HG03280 (cell line): Measurements from ENCODE around the gene KLHL2.

Experiments used
- ATAC-seq: cut with Tn5 transposase; IDR thresholded peaks from one replicate; pipeline ENCODE4 v1.9.1; 2021; ENCODE audit warnings: mild to moderate bottlenecking, moderate library complexity; ENCODE audit not compliant: unreplicated experiment

Gene KLHL2

DNA sequence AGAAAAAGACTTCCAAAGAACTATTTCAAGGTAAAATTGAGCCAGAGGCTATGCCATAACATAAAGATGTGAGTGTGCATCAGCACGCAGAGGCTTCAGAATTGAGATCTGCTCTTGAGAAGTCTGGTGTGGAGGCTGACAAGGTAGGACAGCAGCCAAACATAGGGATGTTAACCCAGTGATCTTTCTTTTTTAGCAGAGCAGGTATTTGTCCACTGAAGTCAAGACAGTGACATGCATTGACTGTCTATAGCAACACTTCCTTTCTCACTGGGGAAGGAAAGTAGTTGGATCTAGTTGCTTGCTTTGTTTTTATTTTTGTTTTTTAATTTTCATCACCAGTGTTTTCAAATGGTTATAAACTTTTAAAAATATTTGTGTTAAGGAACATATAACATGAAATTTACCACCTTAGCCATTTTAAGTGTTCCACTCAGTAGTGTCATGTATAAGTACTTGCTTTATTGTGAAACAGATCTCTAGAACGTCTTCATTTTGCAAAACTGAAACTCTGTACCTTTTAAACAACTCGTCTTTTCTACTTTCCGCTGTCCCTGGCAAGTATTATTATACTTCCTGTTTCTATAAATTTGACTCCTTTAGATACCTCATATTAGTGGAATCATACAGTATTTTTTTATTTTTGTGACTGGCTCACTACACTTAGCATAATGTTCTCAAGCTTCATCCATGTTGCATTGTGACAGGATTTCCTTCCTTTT lies 79.4 kb downstream of the KLHL2 start:
- peak; percentile 91 for ATAC-seq

DNA sequence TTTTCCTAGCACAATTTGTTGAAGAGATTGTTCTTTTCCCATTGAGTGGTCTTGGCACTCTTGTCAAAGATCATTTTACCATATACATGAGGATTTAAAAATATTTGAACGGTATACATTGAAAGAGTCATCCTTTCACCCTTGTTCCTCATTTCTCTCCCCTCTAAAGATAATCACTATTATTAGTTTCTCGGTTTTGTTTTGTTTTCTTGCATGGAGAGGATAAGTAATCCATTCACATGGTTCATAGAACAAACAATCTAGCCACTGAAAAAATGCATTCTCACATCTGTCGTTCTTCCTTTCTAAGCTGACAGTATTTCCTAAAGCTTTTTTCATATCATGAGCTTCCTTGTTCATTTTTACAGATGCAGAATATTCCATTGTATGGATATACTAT lies 80.9 kb downstream of the KLHL2 start:
- ATAC-seq, result peak; percentile 46

DNA sequence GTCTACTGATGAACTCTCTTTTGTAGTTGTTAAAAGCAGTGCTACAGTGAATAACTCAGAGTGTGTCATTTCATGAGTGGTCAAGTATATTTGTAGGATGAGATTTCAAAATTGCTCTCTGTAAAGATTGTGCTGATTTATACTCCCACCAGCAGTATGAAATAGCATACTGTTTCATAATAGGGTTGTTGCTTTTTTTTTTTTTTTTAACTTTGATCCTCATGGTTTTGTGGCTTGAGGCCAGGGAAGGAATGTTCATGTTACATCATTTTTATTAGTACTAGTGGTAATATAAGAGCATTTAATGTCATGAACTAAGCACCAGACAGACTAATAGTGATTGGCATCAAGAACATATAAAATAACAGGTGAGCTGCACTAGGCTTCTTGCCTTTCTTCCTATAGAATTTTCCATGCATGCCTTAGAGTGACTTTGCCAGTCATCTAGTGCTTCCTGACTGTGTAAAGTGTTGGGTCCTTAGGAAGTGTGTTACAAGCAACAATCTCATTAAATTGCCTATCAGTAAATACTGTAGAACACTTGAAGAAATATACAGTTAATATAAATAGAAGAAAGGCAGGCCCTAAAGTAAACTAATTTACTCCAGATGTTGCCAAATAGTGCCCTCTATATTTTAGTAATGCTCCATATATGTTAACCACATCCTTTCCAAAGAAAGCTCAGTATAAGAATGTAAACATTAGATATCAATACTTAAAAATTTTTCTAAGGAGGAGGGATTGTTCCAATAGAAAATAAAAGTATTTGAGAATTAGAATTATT lies 81.5 kb downstream of the KLHL2 start:
- no peak for ATAC-seq

DNA sequence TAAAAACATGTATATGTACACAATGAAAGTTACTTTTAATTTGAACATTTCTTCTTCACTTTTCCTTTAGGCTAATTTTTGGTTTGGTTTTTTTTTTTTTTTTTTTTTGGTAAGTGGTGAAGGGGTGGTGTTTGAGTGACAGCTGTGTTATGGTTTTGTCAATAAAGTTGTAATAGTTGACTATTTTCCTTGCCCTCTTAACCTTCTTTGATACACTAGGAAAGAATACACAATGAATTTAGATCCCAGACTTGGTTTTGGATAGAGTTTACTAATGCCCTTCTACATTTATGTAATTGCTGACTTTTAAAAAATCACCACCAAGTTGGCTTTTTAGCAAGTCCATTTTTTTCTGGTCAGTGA lies 82.0 kb downstream of the KLHL2 start:
- no peak for ATAC-seq

DNA sequence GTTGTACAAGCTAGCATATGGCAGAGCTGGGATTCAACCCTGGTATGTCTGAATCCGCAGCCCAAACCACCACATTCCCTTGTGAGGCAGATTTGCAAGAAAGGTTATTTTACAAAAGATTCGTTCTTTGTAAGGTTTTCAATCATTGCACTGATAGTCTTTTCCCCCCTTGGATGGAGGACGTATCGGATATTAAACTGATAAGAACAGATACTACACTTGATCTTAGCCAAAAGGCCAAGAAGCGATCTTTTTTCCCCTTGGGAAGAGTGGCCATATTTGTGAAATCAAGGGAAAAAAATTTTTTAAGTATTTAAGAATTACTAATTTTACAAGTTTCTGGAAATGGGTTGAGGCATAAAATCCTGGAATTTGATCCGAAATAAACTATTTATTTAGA lies 85.7 kb downstream of the KLHL2 start:
- ATAC-seq, result no peak

DNA sequence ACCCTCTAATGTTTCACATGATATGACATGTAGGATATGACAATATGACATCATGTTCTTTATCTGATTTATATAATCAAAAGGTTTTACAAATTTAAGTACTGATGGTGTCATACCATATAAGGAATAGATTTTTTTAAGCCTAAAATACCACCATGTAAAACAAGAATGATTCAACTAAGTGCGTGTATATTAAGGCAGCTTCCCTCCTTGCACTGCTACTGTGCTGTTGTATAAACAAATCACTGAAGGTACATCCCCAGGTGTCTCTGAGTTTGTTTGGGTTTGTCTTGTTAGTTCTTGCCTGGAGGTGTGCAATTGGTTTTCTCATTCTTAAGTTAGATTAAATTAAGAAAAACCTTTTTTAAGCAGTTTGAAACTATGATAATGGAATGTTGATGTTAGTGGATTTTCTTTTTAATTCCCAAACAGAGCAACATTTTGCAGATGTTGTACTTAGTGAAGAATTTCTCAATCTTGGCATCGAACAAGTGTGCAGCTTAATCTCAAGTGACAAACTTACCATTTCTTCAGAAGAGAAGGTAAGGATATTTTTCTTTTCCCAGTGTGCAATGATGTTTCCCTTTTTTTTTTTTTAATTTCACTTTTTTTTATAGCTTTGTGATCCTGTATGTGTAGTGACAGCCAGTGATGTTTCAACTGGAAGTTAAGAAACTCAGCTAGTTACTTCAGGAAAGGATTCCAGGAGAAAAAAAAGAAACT lies 86.7 kb downstream of the KLHL2 start:
- no peak for ATAC-seq

DNA sequence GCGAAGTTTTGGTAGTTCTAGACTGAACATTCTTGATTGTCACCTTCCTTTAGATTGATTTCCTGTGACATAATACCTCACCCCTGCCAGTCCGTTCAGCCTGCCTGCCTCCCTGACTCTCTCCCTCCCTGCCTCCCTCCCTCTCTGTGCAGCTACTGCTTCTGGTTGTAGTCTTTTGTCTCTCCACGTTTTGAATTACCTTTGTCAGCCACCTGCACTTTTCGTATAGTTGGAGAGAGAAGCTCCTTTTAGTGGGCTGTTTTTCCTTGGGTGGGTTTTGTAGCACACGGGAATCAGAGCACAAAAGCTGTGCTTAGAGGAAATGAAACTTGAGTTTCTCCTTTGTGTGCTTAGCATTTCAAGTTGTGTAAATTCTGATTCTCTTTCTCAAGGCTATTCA lies 87.5 kb downstream of the KLHL2 start:
- peak; percentile 88 for ATAC-seq

DNA sequence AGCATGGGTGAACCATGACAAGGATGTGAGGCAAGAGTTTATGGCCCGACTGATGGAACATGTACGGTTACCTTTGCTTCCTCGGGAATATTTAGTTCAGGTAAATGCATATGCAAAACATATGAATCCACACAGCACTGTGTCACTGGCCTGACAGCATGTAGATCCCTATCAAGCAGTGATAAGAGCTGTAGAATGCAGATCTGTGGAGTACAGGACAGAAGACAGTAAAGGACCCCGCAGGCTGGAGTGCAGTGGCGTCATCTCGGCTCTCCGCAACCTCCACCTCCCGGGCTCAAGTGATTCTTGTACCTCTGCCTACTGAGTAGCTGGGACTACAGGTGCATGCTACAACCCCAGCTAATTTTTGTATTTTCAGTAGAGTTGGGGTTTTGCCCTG lies 90.3 kb downstream of the KLHL2 start:
- no peak for ATAC-seq

DNA sequence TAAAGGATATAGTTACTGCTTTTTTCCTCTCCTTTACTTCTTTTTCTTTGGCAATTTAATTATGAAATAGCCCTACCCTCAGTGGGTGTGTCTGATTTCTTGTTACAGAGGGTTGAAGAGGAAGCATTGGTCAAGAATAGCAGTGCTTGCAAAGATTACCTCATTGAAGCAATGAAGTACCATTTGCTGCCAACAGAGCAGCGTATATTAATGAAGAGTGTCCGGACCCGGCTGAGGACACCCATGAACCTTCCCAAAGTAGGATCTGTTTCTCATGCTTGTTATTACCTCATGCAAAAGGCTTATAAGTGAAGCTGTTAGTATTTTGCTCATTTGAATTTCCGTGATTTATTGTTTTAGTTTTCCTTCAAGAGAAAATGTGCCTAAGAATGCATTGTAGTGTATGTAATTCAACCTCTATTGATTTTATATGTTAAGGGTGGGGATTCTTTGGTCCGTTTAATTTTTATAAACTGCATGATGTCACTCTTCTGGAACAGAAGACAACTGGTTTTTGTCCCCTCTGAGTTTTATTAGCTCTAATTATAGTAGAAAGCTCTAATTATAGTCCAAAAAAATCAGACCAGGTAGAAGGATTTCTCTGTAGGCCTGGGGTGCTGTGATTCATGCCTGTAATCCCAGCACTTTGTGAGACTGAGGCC lies 92.2 kb downstream of the KLHL2 start:
- ATAC-seq, result no peak

DNA sequence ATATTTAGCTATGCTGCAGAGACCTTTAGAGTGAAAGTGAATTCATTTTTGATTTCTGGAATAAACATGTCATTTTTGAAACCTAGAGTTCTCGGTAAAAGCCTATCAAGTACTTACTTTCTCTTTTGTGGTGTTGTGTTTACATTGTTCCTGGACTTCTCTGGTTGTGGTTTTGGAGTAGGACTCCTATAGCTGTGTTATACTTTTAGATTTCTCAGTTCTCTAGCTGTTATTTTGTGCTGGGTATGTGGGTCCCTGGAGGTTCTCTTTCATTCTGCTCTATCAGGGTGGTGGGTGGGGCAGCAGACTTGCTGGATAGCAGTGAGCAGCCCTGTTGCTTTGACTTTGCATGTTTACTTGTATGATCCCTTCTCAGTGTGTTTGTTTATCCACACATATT lies 94.5 kb downstream of the KLHL2 start:
- ATAC-seq, result peak; percentile 72

DNA sequence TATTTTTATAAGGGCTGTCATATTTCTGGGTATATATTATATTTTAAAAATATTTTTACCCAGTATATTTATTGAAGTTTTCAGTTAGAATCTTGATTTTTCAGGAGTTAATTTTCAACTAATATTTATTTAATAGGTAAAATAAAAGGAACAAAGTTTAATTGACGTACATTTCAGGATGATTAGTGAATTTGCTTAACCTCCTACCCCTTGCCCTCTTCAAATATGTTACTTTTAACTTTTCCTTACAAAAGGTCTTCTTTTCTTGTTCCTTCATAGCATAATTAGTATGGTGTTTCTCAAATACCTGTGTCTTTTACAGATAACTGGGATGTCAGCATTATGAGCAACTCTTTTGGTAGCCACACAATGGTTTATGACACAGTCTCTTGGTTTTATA lies 95.3 kb downstream of the KLHL2 start:
- ATAC-seq, result no peak

DNA sequence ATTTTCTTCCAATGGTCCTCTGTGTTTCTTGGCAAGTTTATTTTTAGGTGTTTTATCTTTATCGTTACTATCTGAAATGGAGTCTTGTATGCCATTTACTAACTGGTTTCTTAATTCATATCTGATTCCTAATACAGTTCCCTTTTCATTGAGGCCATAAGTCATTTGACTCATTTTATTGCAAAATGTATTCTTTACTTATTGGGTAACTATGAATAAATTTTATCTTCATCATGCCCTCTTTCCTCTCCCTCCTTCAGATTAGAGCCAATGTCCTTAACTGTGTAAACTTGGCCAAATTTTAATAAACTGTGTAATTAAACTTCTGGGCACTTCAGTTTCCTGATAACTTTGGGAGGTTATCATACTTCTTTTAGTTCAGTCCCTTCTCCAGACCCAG lies 100.8 kb downstream of the KLHL2 start:
- ATAC-seq, result no peak

DNA sequence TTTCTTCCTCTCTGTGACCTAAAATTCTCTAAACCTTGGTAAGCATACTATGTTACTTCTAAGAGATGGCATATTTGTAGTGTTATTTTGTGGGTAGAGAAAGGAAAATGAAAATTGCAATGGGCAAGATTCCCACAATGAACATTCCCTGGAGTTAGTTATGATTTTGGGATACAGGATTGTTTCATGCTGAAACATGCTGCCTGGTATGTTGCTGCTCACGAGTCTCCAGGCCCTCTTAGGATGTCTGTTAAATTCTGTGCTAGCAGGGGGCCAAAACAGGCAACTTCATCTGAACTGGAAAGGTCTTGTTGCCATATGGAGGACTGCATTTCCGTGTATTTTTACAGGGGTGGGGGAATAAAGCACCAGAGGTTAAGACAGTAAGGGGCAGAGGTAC lies 101.2 kb downstream of the KLHL2 start:
- no peak for ATAC-seq

DNA sequence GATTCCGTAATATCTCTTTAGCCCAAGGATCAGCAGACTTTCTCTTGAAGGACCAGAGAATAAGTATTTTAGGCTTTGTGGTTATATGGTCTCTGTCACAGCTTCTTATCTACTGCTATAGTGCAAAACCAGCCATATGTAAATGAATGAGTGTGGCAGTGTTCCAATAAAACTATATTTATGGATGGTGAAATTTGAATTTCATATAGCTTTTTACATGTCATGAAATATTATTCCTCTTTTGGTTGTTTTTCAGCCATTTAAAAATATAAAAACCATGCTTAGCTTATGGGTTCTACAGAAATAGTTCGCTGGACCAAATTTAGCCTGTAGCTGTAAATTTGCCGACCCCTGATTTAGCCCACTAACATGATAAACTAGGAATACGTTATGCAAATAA lies 102.1 kb downstream of the KLHL2 start:
- ATAC-seq, result no peak

DNA sequence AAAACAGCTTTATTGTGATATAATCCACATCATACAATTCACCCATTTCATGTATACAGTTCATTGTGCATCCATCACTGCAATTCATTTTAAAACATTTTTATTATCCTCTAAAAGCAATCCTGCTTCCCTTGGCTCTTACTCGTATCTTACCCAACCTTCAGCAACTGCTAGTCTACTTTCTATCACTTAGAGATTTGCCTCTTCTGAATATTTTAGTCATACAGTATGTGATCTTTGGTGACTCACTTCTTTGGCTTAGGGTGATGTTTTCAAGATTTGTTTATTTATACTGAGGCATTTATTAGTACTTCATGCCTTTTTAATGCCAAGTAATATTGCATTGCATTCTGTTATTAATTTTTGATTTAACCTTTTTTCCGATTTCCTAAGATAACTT lies 105.1 kb downstream of the KLHL2 start:
- no peak for ATAC-seq

DNA sequence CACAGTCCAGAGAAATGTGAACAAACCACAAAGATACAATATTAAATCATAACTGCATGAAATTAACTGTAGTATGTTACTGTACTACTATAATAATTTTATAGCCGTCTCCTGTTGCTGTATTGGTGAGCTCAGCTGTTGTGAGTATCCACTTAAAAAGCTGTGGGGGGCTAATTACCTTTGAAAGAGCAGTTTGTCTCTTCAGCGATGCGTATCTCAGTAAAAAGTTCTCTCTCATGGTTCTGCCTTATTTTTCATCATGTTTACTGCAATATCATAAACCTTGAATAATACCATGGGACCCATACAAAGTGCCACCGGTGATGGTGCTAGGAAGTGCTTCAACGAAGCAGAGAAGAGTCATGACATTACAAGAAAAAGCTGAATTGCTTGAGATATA lies 111.7 kb downstream of the KLHL2 start:
- ATAC-seq, result no peak

DNA sequence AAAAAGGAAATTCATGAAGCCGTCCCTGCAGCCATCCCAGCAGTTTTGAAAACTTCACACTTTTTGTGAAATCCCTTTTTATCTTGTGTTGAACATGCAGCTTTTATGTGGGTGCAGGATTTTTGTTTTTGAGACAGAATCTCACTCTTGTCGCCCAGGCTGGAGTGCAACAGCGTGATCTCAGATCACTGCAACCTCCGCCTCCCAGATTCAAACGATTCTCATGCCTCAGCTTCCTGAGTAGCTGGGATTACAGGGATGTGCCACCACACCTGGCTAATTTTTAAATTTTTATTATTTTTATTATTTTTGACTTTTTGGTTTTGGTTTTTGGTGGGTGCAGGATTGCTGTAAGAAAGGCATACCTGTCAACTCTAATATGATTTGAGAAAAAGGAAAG lies 112.1 kb downstream of the KLHL2 start:
- ATAC-seq, result no peak

DNA sequence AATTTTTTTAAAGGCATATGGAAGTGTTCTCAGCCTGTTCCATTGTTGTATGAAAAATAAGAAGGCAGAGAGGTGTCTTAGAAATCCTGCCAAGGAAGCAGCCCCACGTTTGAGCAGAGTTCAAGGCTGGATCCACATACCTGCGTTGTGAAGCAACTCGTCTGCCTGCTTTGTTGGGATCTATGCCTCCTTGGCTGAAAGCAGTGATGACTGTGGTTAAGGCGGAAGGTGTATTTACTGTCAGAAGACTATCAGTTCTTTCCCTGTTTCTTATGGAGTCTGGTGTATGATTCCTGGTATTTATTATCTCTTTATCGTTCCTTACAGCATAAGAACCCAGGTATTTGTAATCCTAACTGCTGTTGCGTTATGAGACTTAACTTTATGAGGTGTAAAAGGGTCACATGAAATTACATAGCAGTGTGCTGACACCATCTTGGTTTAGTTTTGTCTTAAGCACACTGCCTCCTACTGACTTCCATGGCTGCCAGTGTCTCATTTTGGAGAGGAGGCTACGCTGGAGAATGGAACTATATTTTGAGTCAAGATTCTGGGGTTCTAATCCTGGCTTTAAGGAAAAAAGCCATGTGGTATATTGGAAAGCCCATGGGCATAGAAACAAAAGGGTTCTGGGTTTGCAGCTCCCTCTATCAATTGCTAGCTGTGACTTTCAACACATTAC lies 117.0 kb downstream of the KLHL2 start:
- no peak for ATAC-seq

DNA sequence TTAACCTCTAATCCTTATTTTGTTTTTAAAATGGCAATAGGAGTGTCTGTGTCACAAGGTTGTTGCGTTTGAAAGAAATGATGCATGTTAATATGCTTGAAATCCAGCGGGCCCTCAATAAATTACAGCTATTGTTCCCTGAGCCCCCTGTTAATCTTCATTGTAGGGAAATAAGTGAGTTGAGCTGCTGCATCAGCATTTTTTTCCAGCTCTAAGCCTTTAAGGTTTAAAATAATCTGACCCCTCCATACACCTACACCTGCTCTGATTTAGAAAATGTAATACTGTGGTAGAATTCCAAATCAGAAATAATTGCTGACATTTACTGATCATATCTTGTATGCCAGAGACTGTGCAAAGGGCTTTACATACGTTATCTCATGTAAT lies 117.5 kb downstream of the KLHL2 start:
- no peak for ATAC-seq

DNA sequence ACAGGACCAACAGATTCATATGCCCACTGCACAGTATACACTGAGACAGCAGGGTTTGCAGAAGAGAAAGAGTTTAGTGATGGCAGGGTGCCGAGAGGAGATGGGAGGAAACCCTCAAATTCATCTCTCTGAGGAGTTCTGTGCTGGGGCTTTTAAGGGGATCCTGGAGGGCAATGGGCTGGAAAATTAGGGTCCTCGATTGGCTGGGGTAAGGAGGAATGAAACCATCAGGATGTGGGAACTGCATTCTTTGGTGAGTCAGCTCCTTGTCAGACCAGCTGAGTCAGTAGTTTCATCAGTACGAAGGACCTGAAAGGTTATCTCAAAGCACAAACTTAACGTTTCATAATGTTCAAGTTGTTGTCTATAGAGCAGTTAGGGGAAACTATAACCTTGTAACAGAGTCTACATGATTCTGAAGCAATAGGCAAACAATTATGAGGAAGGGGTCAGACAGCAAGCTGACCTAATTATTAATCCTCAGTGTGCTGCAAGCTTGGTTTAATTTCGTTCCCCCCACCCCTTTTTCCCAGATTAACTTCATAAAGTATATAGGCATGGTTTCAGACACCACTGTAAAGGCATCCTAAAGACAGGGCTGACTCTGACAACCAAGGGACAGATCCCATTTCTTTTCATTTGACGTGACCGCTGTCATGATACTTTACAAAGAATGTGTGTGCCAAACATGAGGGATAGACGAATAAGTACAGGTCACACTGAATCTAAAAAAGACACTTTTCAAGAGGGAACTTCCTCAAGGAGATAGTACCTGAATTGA lies 118.6 kb downstream of the KLHL2 start:
- ATAC-seq, result no peak
